Fibroblast of mammary gland (primary cell): ENCODE data around the gene SLC13A4.

Experiments
- DNase-seq: peaks from one replicate; pipeline ENCODE4 v3.0.0-alpha.2; 2010; ENCODE audit warnings: low read depth
- H3K4me3 ChIP-seq: 2 replicates; pipeline ENCODE4 v1.5.1; 2011; ENCODE audit warnings: low read depth, mild to moderate bottlenecking, low read length, moderate library complexity; ENCODE audit not compliant: control insufficient read depth
- CTCF ChIP-seq: conservative IDR thresholded peaks from 2 replicates; pipeline ENCODE4 v1.5.1; 2011; ENCODE audit warnings: low read depth, low read length, inconsistent platforms; ENCODE audit not compliant: control insufficient read depth, insufficient read depth

Gene SLC13A4

GRCh38 chr7:135721198-135721820, 6.7 kb downstream of the SLC13A4 start:
- DNase-seq = no peak
- no peak overlapping the region for H3K4me3 ChIP-seq
- no peak for TF ChIP-seq CTCF

GRCh38 chr7:135719688-135720087, 8.3 kb downstream of the SLC13A4 start:
- H3K4me3 ChIP-seq = no peak overlapping the region
- no peak for TF ChIP-seq CTCF
- no peak for DNase-seq

- no peak overlapping the region for H3K4me3 ChIP-seq
- no peak for TF ChIP-seq CTCF
- DNase-seq = no peak
Measured at GRCh38 chr7:135718794-135719437, 9.1 kb downstream of the SLC13A4 start.

GRCh38 chr7:135718219-135718618, 9.8 kb downstream of the SLC13A4 start:
- TF ChIP-seq CTCF = no peak
- DNase-seq = no peak
- no peak overlapping the region for H3K4me3 ChIP-seq

GRCh38 chr7:135717693-135718092, 10.3 kb downstream of the SLC13A4 start:
- no peak for DNase-seq
- H3K4me3 ChIP-seq = no peak overlapping the region
- no peak for TF ChIP-seq CTCF

GRCh38 chr7:135716677-135717238, 11.2 kb downstream of the SLC13A4 start:
- DNase-seq = peak; percentile 93
- TF ChIP-seq CTCF = no peak
- H3K4me3 ChIP-seq = no peak overlapping the region

- no peak for DNase-seq
- TF ChIP-seq CTCF = no peak
- no peak overlapping the region for H3K4me3 ChIP-seq
Measured at GRCh38 chr7:135715673-135716072, 12.3 kb downstream of the SLC13A4 start.
